K562 (cell line): Measurements from ENCODE around the gene PIK3R6. TPM values are rescaled to one million over a fixed set of nuclear protein-coding genes. Genes with fewer than 3 reads are reported as not detected.

ENCODE experiments used
- ATF1 ChIP-seq, 2 experiments: fragments of 450-650 bp in 1 of 2; IDR thresholded peaks; 2 replicates each; pipeline ENCODE4 v1.6.1; 2016; ENCODE audit warnings: missing compliant biosample characterization in 1 of 2, missing genetic modification characterization in 1 of 2
- ATF3 ChIP-seq, 2 experiments: fragments of 450-650 bp in 1 of 2; sonication (generic) in 1 of 2; formaldehyde crosslinking in 1 of 2; IDR thresholded peaks in 1 of 2; conservative IDR thresholded peaks in 1 of 2; 2 replicates each; pipeline versions ENCODE4 v1.6.1 to v1.8.1; 2016 to 2023; ENCODE audit warnings: mild to moderate bottlenecking in 2 of 2, moderate library complexity in 2 of 2, inconsistent platforms in 1 of 2, missing genetic modification reagents in 1 of 2
- CTCF ChIP-seq, 3 experiments: IDR thresholded peaks in 2 of 3; conservative IDR thresholded peaks in 1 of 3; 2 replicates each; pipeline ENCODE4 v1.5.1; 2011 to 2012; ENCODE audit warnings: low read length in 3 of 3, mild to moderate bottlenecking in 3 of 3, control low read depth in 2 of 3, improper control_type of control experiment in 1 of 3, inconsistent platforms in 1 of 3, low read depth in 1 of 3, mixed read lengths in 1 of 3, moderate library complexity in 1 of 3; ENCODE audit not compliant: insufficient read depth in 2 of 3
- HNRNPL ChIP-seq: fragments of 200-400 bp; formaldehyde crosslinking; IDR thresholded peaks from 2 replicates; pipeline ENCODE4 v1.6.1; 2017; ENCODE audit warnings: low read depth, mild to moderate bottlenecking, low read length
- KDM1A ChIP-seq, 2 experiments: fragments of 450-650 bp; IDR thresholded peaks; 2 replicates each; pipeline ENCODE4 v1.6.1; 2016; ENCODE audit warnings: mild to moderate bottlenecking in 2 of 2
- MBD2 ChIP-seq: sonication (generic); IDR thresholded peaks from 2 replicates; pipeline ENCODE4 v1.6.1; 2016; ENCODE audit warnings: low read depth, borderline replicate concordance
- MYBL2 ChIP-seq, 2 experiments: fragments of 450-650 bp in 1 of 2; sonication (generic) in 1 of 2; formaldehyde crosslinking in 1 of 2; IDR thresholded peaks; 2 replicates each; pipeline versions ENCODE4 v1.6.1 to v1.8.1; 2017 to 2022; ENCODE audit warnings: borderline replicate concordance in 1 of 2, inconsistent platforms in 1 of 2, low read depth in 1 of 2, mild to moderate bottlenecking in 1 of 2, missing genetic modification reagents in 1 of 2, moderate library complexity in 1 of 2
- NFATC3 ChIP-seq: fragments of 450-650 bp; IDR thresholded peaks from 2 replicates; pipeline ENCODE4 v1.6.1; 2017; ENCODE audit warnings: mild to moderate bottlenecking
- SMAD2 ChIP-seq: fragments of 150-350 bp; IDR thresholded peaks from 2 replicates; pipeline ENCODE4 v1.6.1; 2014; ENCODE audit warnings: low read depth, mild to moderate bottlenecking, low read length
- SREBF1 ChIP-seq: fragments of 150-350 bp; IDR thresholded peaks from 2 replicates; pipeline ENCODE4 v1.6.1; 2014; ENCODE audit warnings: antibody characterized with exemption, low read depth, low read length, borderline replicate concordance
- TSC22D4 ChIP-seq: fragments of 450-650 bp; IDR thresholded peaks from 2 replicates; pipeline ENCODE4 v1.6.1; 2016; ENCODE audit warnings: missing genetic modification characterization, missing biosample characterization, control low read depth
- polyA plus RNA-seq, 8 experiments: library from polyadenylated mRNA; depleted of rRNA in 4 of 8; stranded (reverse) in 5 of 8; unstranded in 3 of 8; fragments of >200 nt; fragmentation: Nextera tagmentation in 2 of 8; fragmentation: Illumina TruSeq in 1 of 8; extraction: Ambion mirVana in 2 of 8; extraction: Trizol in 1 of 8; gene quantifications; 2 replicates each; pipeline versions ENCODE4 v1.2.1 to v1.2.3, GENCODE V29; 2011 to 2014; ENCODE audit warnings: inconsistent platforms in 1 of 8, missing spikeins in 1 of 8
- total RNA-seq, 7 experiments: library from RNA; depleted of rRNA in 6 of 7; stranded (reverse); fragments of >200 nt in 6 of 7; fragmentation: Illumina TruSeq in 2 of 7; extraction: Trizol in 2 of 7; gene quantifications; 2 replicates each; pipeline versions ENCODE4 v1.2.1 to v1.2.3, GENCODE V29; 2011 to 2021; ENCODE audit warnings: low replicate concordance in 1 of 7
- TF ChIP-seq, protein P1 (sequence below): fragments of 450-650 bp; IDR thresholded peaks from one replicate; pipeline ENCODE4 v1.6.1; 2018; ENCODE audit warnings: mild to moderate bottlenecking, moderate library complexity; ENCODE audit not compliant: partially characterized antibody

The PIK3R6 gene
- total and polyA plus RNA-seq, 9 of the 15 experiments (the other 6 are each of a cell fraction or from before 2014, with no cell fraction given): 0.04 TPM; not detected in 8

DNA sequence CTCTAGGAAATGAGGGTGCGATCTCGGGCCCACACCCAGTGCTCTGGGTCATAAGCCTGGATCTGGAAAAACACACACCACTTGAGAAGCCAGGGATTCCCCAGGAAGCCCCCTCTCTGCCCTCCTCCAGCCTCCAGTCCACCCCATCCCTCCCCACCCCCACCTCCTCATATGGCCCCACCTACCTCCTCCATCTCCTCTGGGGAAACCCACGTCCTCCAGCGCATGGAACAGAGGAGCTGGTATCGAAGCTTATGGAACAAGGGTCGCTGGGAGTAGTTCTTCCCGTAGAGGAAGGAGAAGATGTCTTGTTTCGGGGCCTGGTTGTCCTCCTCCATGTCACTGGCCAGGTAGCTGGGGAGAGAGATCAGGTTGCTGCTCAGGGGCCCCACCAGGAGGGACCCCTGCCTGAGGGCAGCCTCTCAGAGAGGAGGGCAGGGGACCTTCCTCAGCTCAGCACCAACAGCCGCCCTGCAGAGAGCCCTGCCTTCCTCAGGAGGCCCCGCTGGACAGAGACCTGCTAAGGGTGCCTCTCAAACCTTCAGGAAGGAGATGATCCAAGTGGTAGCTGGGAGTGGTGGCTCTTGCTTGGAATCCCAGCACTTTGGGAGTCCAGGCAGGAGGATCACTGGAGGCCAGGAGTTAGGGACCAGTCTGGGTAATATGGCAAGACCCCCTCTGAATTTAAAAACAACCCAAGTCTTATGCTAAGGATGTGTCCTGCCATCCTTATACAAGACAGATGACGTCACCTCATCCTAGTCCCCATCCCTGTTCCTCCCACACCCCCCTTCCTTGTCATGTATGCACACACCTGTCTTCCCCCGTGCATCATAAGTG is 114.1 kb downstream of the PIK3R6 start (continued):
- TF ChIP-seq ATF3 (IDR thresholded peaks at IDR 0.05) (peak; percentile 73), ATF3 (CRISPR knock-in tag; conservative IDR thresholded peaks at IDR 0.05) (no peak), MBD2 (no peak), HNRNPL (no peak), SMAD2 (no peak), CTCF (IDR thresholded peaks at IDR 0.05 in 2 of 3, conservative IDR thresholded peaks at IDR 0.05 in 1 of 3; ENCODE audit: insufficient read depth in 2 of 3, low read depth in 1 of 3, low read length in 3 of 3) (no peak), ATF1 (CRISPR knock-in tag; IDR thresholded peaks at IDR 0.05) (no peak), ATF1 (tag; IDR thresholded peaks at IDR 0.05) (0 out of 2 replicates have a peak, but pooled peaks have one; percentile 11), NFATC3 (no peak), KDM1A (IDR thresholded peaks at IDR 0.05) (no peak), SREBF1 (no peak), TSC22D4 (tag) (no peak), MYBL2 (IDR thresholded peaks at IDR 0.05; ENCODE audit: low read depth) (no peak), MYBL2 (CRISPR knock-in tag; IDR thresholded peaks at IDR 0.05; ENCODE audit: borderline replicate concordance) (no peak)
- TF ChIP-seq, protein P1, sequence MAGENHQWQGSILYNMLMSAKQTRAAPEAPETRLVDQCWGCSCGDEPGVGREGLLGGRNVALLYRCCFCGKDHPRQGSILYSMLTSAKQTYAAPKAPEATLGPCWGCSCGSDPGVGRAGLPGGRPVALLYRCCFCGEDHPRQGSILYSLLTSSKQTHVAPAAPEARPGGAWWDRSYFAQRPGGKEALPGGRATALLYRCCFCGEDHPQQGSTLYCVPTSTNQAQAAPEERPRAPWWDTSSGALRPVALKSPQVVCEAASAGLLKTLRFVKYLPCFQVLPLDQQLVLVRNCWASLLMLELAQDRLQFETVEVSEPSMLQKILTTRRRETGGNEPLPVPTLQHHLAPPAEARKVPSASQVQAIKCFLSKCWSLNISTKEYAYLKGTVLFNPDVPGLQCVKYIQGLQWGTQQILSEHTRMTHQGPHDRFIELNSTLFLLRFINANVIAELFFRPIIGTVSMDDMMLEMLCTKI: no peak
- TF ChIP-seq, all 486 proteins: peak for 4

Other genes starting within 250 kb of the PIK3R6 start
- 83.7 and 92.6 TPM in 2 replicates for gene MYH10, start 236.9 kb downstream of the PIK3R6 start, total RNA-seq (2014; rRNA removed)
- gene MYH10, start 236.9 kb downstream of the PIK3R6 start, total RNA-seq (2014; rRNA removed; fragmentation: Illumina TruSeq; extraction: Trizol): 41.3 and 48.4 TPM in 2 replicates
- gene MYH10, start 236.9 kb downstream of the PIK3R6 start, total RNA-seq (2015; rRNA removed; fragmentation: Illumina TruSeq; extraction: Trizol): 38.5 and 39.7 TPM in 2 replicates
- 90.1 and 95.3 TPM in 2 replicates for gene MYH10, start 236.9 kb downstream of the PIK3R6 start, total RNA-seq (2021)
- 34.6 and 38.8 TPM in 2 replicates for gene MYH10, start 236.9 kb downstream of the PIK3R6 start, polyA plus RNA-seq (2011; rRNA removed)
- 59.0 and 68.9 TPM in 2 replicates for gene MYH10, start 236.9 kb downstream of the PIK3R6 start, polyA plus RNA-seq (2014; fragmentation: Illumina TruSeq; extraction: Trizol)
- gene MYH10, start 236.9 kb downstream of the PIK3R6 start, polyA plus RNA-seq (2014; fragmentation: Nextera tagmentation; extraction: Ambion mirVana): 10 to 100 TPM; 16.3 to 26.1 TPM
- 38.7 and 39.3 TPM in 2 replicates for gene MYH10, start 236.9 kb downstream of the PIK3R6 start, polyA plus RNA-seq (2014; rRNA removed)
- not detected in 2 replicates for gene CCDC42, start 122.8 kb downstream of the PIK3R6 start, total RNA-seq (2014; rRNA removed)
- gene CCDC42, start 122.8 kb downstream of the PIK3R6 start, total RNA-seq (2014; rRNA removed; fragmentation: Illumina TruSeq; extraction: Trizol): not detected in 2 replicates
- not detected in 2 replicates for gene CCDC42, start 122.8 kb downstream of the PIK3R6 start, total RNA-seq (2015; rRNA removed; fragmentation: Illumina TruSeq; extraction: Trizol)
- not detected in 2 replicates for gene CCDC42, start 122.8 kb downstream of the PIK3R6 start, total RNA-seq (2021)
- gene CCDC42, start 122.8 kb downstream of the PIK3R6 start, polyA plus RNA-seq (2011; rRNA removed): not detected in 2 replicates
- not detected in 2 replicates for gene CCDC42, start 122.8 kb downstream of the PIK3R6 start, polyA plus RNA-seq (2014; fragmentation: Illumina TruSeq; extraction: Trizol)
- gene CCDC42, start 122.8 kb downstream of the PIK3R6 start, polyA plus RNA-seq (2014; fragmentation: Nextera tagmentation; extraction: Ambion mirVana): not detected
- not detected in 2 replicates for gene CCDC42, start 122.8 kb downstream of the PIK3R6 start, polyA plus RNA-seq (2014; rRNA removed)
- not detected in 2 replicates for gene SPDYE4, start 109.1 kb downstream of the PIK3R6 start, total RNA-seq (2014; rRNA removed)
- not detected in 2 replicates for gene SPDYE4, start 109.1 kb downstream of the PIK3R6 start, total RNA-seq (2014; rRNA removed; fragmentation: Illumina TruSeq; extraction: Trizol)
- gene SPDYE4, start 109.1 kb downstream of the PIK3R6 start, total RNA-seq (2015; rRNA removed; fragmentation: Illumina TruSeq; extraction: Trizol): not detected in 2 replicates
- not detected in 2 replicates for gene SPDYE4, start 109.1 kb downstream of the PIK3R6 start, total RNA-seq (2021)
- gene SPDYE4, start 109.1 kb downstream of the PIK3R6 start, polyA plus RNA-seq (2011; rRNA removed): not detected in 2 replicates
- gene SPDYE4, start 109.1 kb downstream of the PIK3R6 start, polyA plus RNA-seq (2014; fragmentation: Illumina TruSeq; extraction: Trizol): not detected in 2 replicates
- gene SPDYE4, start 109.1 kb downstream of the PIK3R6 start, polyA plus RNA-seq (2014; fragmentation: Nextera tagmentation; extraction: Ambion mirVana): not detected
- gene SPDYE4, start 109.1 kb downstream of the PIK3R6 start, polyA plus RNA-seq (2014; rRNA removed): not detected in 2 replicates
- not detected in 2 replicates for gene MFSD6L, start 68.3 kb downstream of the PIK3R6 start, total RNA-seq (2014; rRNA removed)
- not detected in 2 replicates for gene MFSD6L, start 68.3 kb downstream of the PIK3R6 start, total RNA-seq (2014; rRNA removed; fragmentation: Illumina TruSeq; extraction: Trizol)
- not detected in 2 replicates for gene MFSD6L, start 68.3 kb downstream of the PIK3R6 start, total RNA-seq (2015; rRNA removed; fragmentation: Illumina TruSeq; extraction: Trizol)
- gene MFSD6L, start 68.3 kb downstream of the PIK3R6 start, total RNA-seq (2021): not detected in 2 replicates
- not detected in 2 replicates for gene MFSD6L, start 68.3 kb downstream of the PIK3R6 start, polyA plus RNA-seq (2011; rRNA removed)
- gene MFSD6L, start 68.3 kb downstream of the PIK3R6 start, polyA plus RNA-seq (2014; fragmentation: Illumina TruSeq; extraction: Trizol): not detected in 2 replicates
- gene MFSD6L, start 68.3 kb downstream of the PIK3R6 start, polyA plus RNA-seq (2014; fragmentation: Nextera tagmentation; extraction: Ambion mirVana): not detected
- not detected in 2 replicates for gene MFSD6L, start 68.3 kb downstream of the PIK3R6 start, polyA plus RNA-seq (2014; rRNA removed)
- gene PIK3R5, start 98.0 kb upstream of the PIK3R6 start, total RNA-seq (2014; rRNA removed): not detected in 2 replicates
- not detected in 2 replicates for gene PIK3R5, start 98.0 kb upstream of the PIK3R6 start, total RNA-seq (2014; rRNA removed; fragmentation: Illumina TruSeq; extraction: Trizol)
- not detected in 2 replicates for gene PIK3R5, start 98.0 kb upstream of the PIK3R6 start, total RNA-seq (2015; rRNA removed; fragmentation: Illumina TruSeq; extraction: Trizol)
- gene PIK3R5, start 98.0 kb upstream of the PIK3R6 start, total RNA-seq (2021): 0.38 and 0.78 TPM in 2 replicates
- not detected in 2 replicates for gene PIK3R5, start 98.0 kb upstream of the PIK3R6 start, polyA plus RNA-seq (2011; rRNA removed)
- gene PIK3R5, start 98.0 kb upstream of the PIK3R6 start, polyA plus RNA-seq (2014; fragmentation: Illumina TruSeq; extraction: Trizol): 0.03 TPM in 1 of 2 replicates, not detected in the other
- gene PIK3R5, start 98.0 kb upstream of the PIK3R6 start, polyA plus RNA-seq (2014; fragmentation: Nextera tagmentation; extraction: Ambion mirVana): not detected
- gene PIK3R5, start 98.0 kb upstream of the PIK3R6 start, polyA plus RNA-seq (2014; rRNA removed): 0.01 TPM in 1 of 2 replicates, not detected in the other
- gene NTN1, start 153.8 kb upstream of the PIK3R6 start, total RNA-seq (2014; rRNA removed): not detected in 2 replicates
- not detected in 2 replicates for gene NTN1, start 153.8 kb upstream of the PIK3R6 start, total RNA-seq (2014; rRNA removed; fragmentation: Illumina TruSeq; extraction: Trizol)
- not detected in 2 replicates for gene NTN1, start 153.8 kb upstream of the PIK3R6 start, total RNA-seq (2015; rRNA removed; fragmentation: Illumina TruSeq; extraction: Trizol)
- gene NTN1, start 153.8 kb upstream of the PIK3R6 start, total RNA-seq (2021): 0.02 TPM in 2 replicates
- not detected in 2 replicates for gene NTN1, start 153.8 kb upstream of the PIK3R6 start, polyA plus RNA-seq (2011; rRNA removed)
- gene NTN1, start 153.8 kb upstream of the PIK3R6 start, polyA plus RNA-seq (2014; fragmentation: Illumina TruSeq; extraction: Trizol): not detected in 2 replicates
- not detected for gene NTN1, start 153.8 kb upstream of the PIK3R6 start, polyA plus RNA-seq (2014; fragmentation: Nextera tagmentation; extraction: Ambion mirVana)
- not detected in 2 replicates for gene NTN1, start 153.8 kb upstream of the PIK3R6 start, polyA plus RNA-seq (2014; rRNA removed)